Sciatic nerve (tissue), 2 donors: Measurements from ENCODE around the gene PARP1. TPM values are rescaled to one million over a fixed set of nuclear protein-coding genes. Genes with fewer than 3 reads are reported as not detected.

Experiments
- ATAC-seq: fragments of 200-7000 bp; cut with Tn5 transposase; one replicate; pipeline ENCODE4 v1.9.1; 2020; ENCODE audit warnings: mild to moderate bottlenecking, moderate library complexity
- DNase-seq: peaks from one replicate; pipeline ENCODE4 v3.0.0-alpha.2; 2020; ENCODE audit warnings: low spot score
- intact Hi-C: fragments of 100-400 bp; cut with DNase I; formaldehyde crosslinking; loops from one replicate; pipeline ENCODE4 v1.14.2; 2022
- total RNA-seq: library from RNA; stranded (reverse); fragmentation: NEBNext Ultra II Directional; extraction: Animal tissue kit (Norgen Biotek cat#: 25700); gene quantifications from one replicate; pipeline ENCODE4 v1.2.1, GENCODE V29; 2021
- donor health status: DM: no; HTN: no; CAD: no.
- donor health status: DM: no; HTN: no; CAD: no.

The PARP1 gene
- total RNA-seq, 1 donor from 2014 or later: 85.2 TPM

DNA sequence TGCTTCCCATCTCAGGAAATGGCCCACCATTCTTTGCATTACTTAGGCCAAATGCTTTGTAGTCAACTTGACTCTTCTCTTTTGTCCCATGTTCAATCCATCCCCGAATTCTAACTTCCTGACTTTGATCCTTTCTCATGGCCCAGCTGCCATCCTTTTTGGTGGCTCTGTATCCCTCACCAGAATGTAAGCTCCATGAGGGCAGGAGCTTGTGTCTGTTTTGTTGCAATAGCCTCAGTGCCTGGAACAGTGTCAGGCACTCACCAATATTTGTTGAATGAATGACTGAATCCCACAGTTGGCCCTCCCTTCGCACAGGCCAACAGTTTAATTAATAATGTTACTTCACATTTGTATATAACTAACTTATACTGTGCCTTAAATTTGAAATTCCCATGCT is 3.1 kb upstream of the PARP1 start:
- intact Hi-C loops: no loop called here
- ATAC-seq: no peak
- DNase-seq: peak; percentile 9

DNA sequence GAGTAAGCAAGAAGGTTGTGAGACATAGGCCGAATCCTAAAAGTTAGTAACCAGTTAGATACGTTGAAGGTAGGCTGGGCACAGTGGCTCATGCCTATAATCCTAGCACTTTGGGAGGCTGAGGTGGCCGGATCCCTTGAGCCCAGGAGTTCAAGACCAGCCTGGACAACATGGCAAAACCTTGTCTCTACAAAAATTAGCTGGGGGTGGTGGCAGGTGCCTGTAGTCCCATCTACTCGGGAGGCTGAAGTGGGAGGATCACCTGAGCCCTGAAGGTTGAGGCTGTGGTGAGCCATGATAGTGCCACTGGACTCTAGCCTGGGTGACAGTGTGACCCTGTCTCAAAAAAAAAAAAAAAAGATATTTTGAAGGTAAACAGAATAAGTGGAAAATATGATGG is 1.5 kb upstream of the PARP1 start:
- DNase-seq (peak; percentile 33), ATAC-seq (no peak)
- intact Hi-C loops: no loop called here

DNA sequence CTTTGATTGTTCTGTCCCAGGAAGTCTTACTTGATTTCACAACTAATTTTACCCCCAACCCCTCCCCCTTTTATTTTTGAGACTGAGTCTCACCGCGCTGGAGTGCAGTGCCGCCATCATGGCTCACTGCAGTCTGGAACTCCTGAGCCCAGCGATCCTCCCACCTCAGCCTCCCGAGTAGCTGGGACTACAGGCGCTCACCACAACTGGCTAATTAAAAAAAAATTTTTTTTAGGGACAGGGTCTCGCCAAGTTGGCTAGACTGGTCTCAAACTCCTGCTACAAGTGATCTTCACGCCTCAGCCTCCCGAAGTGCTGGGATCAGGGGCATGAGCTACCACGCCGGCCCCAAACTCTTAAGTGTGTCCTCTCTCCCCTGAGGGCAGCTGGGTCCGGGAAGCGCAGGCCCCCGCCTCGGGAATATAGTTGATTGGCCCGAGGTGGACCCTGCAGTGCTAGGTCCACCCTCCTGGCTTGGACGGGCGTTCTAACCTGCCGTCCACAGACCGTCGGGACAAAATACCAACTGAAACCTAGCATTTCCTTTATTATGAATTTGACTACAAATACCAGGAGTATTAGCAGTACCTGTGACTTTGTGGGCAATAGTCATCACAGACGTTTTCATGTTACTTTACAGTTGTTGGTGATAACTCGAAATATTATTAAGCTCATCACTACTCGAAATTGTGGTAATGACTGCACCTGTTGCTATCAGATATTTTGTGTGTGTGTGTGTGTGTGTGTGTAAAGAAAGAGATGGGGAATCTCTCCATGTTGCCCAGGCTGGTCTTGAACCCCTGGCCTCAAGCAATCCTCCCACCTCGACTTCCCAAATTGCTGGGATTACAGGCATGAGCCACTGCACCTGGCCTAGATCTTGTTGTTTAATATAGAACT is 642 bp upstream of the PARP1 start:
- intact Hi-C loops: no loop called here
- peak; percentile 47 for ATAC-seq
- DNase-seq: peak; percentile 64

DNA sequence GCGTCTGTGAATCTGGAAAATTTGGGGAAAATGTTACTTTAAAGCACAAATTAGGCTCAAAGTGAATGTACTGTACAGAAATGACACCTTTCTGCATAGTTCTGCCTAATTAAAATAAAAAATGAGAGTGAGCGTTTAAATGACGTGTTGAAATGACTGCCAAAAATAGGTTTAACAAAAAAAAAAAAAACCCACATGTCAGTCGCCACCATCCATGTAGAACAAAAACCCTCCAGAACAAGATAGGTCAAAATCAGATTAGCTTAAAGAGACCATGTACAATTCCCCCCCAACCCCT is 745 bp downstream of the PARP1 start:
- DNase-seq (no peak), ATAC-seq (no peak)
- intact Hi-C loops: no loop called here

DNA sequence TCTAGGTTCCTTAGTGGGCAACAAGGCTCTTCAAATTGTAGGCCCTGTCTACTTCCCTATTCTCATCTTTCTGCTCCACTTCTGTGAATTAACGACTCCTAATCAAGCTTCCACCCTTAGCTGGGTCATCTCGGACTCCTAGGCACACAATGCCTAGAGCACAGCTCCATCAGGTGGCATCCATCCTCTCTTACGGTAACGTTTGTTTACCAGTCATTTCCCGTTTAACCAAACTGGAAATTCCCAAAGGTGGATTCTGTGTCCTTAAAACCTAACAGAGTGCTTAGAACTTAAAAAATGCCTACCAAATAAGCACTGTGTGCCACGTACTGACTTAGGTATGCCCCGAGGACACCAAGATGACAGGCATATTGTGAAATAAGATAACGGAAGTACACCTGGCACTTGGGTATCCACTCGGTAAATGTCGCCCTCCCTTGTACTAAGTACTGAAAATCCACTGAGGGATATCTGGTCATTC is 1.5 kb downstream of the PARP1 start:
- ATAC-seq (no peak), DNase-seq (peak; percentile 23)
- intact Hi-C loops: no loop called here

DNA sequence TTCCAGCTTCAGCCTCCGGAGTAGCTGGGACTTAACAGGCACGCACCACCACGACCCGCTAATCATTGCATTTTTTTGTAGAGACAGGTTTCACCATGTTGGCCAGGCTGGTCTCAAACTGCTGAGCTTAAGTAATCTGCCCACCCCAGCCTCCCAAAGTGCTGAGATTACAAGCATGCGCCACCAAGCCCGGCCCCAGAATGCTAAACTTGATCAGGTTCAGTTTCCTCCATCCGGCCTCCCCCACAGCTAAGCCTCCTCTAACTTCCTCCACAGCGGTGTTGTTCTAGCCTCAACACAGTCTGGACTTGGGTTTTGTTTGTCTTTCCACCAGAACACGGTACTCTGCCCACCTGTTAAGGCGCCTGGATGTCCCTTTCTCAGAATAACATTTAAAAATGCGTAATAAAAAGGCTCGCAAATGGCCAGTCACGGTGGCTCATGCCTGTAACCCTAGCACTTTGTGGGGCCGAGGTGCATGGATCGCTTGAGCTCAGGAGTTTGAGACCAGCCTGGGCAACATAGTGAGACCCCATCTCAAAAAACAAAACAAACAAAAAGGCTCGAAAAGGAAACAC is 2.4 kb downstream of the PARP1 start:
- peak; percentile 45 for DNase-seq
- intact Hi-C loops: no loop called here

DNA sequence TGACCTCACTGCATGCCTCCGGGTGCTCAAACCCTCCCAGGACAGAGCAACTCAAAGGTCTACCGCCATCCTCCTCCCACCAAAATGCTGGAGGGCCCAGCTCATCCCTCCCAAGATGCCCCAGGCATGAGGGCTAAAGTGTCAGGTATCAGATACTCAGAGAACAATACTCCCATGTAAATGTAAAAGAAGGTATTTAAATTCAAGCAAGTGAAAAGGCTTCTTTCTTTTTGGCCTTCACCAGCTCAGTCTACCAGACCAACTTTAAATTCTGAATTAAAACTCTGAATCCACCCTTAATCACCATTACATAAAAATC is 3.0 kb downstream of the PARP1 start:
- DNase-seq (peak; percentile 31), ATAC-seq (no peak)
- intact Hi-C loops: no loop called here

More for the DNA sequence above, 2.4 kb downstream of the PARP1 start:
- no peak for ATAC-seq

DNA sequence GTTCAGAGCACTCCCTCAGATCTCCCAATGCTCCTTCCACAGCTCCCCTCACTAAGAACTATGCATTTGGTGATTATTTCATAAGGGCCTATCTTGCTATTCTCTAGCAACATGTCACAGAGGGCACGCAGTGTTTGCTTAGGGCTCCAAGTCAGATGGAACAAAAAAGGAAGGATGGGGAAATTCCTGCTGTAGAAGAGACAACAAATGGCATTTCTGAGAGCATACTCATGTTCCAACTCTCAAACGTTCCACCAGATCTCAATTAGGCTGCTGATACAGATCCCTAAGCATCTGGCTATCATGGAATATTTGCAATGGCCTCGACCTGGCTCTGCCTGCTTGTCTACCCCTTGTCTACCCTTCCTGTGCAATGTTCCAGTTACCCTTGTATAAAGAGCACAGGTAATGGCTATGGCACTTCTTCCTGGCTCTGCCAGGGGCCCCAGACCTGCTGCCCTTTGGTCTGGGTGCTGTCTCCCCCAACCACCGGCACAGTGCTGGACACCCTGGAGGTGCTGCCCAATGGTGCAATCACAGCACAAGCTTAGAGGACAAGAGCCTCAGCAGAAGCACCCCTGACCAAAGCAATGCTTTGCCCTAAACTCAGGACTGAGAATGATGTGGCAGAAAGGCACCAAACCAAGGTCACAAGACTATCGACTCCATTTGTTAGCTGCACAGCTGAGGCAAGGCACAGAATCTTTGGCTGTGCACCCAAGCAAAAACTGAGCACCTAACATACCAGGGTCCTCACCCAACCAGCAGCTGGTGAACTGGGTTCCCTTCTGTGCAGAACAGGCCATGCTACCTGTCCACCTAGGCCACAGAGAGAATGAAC is 3.6 kb downstream of the PARP1 start:
- peak; percentile 42 for DNase-seq
- no peak for ATAC-seq
- intact Hi-C loops: no loop called here

DNA sequence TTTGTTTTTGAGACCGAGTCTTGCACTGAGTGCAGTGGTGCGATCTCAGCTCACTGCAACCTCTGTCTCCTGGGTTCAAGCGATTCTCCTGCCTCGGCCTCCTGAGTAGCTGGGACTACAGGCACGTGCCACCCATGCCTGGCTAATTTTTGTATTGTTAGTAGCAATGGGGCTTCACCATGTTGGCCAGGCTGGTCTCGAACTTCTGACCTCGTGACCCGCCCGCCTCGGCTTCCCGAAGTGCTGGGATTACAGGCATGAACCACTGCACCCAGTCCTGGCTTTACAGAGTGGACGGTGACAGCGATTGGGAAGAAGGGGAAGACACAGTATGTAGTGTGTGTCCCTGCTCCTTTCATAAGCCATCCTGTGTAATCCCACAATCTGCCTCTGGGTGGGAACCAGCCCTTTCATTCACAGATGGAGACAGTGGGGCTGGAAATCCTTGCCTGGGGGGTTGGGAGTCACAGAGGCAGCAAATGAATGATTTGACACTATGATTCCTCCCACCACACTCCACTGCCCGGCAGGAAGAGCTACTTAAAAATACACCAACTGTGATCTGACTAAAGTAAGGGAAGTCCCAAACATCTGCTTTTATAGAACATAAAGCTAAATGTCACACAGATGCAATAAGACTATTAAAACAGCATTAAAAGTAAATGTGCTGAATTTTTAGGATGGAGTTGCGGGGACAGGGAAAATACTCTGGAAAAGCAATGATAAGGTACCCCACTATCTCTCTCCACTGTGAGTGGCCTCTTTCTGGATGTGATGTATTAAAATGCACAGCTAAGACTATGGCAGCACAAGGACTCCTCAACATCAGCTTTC is 4.5 kb downstream of the PARP1 start:
- DNase-seq: peak; percentile 47
- no peak for ATAC-seq
- intact Hi-C loops: no loop called here

DNA sequence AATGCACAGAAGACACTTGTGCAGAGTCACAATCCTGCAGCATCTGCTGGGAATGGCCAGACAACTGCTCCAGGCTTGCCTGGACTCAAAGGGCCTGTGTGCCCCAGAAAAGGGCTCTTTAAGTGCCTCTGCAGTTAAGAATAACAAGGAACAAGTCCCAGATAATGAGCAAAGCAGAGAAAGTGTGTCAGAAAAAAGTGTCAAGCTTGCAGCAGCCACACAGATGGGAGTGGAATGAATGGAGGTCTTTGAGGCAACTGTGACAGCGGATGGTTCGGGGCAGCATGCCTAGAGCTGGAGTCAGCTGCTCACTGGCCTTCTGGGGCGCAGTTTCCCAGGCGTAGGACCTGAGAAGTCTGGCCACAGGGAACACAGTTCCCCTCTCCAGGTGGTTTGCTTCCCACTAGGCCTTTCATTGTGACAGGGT is 5.1 kb downstream of the PARP1 start:
- ATAC-seq (peak; percentile 55), DNase-seq (peak; percentile 51)
- intact Hi-C loops: no loop called here

DNA sequence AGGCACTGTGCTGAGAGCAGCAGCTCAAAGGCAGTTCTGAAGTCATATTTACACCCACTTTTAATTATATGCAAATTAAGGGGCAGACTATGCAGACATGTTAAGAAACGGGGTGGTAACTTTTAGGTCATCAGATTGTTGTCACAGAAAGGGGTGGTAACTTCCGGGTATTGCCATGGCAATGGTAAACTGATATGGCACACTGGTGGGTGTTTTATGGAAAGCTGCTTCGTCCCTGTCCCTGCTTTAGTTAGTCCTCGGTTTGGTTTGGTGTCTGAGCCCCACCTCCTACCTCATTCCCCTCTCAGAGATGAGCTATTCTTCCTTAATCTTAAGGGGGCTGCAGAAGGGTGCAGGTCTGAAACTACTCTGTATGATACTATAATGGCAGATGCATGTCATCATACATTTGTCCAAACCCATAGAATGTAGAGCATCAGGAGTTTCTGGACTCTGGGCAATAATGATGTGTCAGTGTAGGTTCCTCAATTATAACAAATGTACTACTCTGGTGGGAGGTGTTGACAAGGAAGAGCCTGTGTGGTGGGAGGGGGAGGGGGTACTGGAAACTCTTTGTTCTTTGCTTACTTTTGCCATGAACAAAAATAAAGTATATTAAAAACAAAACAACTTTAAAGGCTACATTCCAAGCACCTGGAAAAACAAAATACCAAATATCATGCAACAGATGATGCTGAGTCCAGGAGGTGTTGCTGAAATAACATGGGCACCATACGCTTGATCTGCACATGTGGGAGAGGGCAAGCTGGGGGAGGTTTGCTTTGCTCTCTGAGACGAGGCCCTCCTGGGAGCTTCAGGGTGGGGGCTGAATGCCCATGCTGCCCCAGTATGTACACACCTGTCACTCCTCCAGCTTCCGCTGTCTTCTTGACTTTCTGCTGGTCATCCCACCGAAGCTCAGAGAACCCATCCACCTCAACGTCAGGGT is 6.3 kb downstream of the PARP1 start:
- no peak for ATAC-seq
- intact Hi-C loops: no loop called here

DNA sequence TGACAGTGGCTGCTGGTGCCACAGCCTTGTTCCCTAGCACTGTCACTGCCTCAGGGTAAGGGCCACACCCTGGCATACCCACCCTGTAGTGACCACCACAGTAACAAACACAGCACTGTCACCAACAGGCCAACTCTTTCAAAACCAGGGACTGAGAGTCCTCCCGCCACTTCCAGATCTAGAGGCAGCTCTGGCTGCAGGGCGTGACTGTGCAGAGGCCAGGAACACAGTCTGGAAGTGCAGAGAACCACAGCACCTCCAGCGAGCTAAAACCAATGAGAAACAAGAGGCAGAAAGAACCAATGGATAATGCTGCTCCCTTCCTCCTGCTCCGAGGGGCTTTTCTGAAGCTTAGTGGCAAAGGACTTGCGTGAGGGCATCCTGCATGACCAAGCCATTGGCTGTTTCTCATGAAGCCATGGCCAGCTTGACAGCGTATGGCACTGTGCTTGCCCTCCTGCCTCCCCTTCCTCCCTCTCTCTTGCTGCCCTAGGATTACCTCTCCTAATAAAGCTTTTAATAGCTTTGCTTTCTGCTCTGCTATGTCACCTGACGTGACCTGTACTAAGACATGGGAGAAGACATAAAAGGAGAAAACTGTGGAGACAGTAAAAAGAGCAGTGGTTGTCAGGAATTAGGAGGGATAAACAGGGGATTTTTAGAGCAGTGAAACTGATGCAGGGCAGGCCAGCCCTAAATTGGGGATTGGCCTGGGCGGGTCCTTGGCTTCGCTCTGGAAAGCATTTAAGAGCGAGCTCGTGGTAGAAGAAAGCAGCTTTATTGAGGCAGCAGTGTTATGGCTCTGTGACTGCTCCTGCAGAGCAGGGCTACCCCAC is 7.2 kb downstream of the PARP1 start:
- DNase-seq (peak; percentile 13), ATAC-seq (no peak)
- intact Hi-C loops: no loop called here

More for the DNA sequence above, 6.3 kb downstream of the PARP1 start:
- DNase-seq: no peak

DNA sequence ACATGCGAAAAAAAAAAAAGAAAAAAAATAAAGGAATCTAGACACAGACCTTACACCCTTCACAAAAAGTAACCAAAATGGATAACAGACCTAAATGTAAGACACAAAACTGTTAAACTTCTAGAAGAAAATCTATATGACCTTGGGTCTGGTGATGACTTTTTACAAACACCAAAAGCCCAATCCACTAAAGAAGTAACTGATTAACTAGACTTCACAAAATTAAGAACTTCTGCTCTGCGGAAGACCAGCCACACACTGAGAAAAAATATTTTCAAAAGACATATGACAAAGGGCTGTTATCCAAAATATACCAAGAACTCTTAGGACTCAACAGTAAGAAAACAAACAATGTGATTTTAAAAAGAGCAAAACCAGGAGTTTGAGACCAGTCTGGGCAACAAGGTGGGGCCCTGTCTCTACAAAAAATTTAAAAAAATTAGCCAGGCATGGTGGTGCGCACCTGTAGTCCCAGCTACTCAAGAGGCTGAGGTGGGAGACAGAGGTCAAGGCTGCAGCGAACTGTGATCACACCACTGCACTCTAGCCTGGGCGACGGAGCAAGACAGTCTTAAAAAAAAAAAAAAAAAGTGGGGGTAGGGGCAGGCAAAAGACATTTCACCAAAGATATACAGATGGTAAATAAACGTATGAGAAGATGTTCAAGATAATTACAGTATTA is 9.8 kb downstream of the PARP1 start:
- intact Hi-C loops: no loop called here
- peak; percentile 17 for DNase-seq
- ATAC-seq: no peak

DNA sequence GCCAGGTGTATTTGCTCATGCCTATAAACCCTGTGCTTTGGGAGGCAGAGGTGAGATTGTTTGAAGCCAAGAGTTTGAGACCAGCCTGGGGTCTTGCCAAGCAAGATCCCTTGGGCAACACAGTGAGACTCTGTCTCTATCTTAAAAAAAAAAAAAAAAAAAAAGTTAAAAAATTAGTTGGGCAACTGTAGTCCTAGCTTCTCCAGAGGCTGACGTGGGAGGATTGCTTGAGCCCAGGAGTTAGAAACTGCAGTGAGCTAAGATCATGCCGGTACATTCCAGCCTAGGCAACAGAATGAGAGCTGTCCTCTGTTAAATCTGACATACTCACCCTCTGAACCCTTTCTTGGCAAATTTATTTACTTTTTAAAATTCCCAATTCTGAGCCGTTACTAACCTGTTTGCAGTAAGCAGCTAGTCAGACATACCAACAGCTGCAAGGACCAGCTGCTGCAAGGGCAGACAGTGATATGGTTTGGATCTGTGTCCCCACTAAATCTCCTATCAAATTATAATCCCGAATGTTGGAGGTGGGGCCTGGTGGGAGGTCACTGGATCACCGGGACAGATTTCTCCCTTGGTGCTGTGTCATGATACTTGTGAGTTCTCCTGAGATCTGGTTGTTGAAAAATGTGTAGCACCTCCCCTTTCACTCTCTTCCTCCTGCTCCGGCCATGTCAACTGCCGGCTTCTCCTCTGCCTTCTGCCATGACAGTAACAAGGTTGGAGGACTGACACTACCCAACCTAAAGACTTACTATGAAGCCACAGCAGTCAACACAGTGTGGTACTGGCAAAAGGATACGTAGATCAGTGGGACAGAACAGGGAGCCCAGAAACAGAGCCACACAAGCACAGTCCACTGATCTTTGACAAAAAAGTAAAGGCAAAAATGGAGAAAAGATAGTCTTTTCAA is 10.6 kb downstream of the PARP1 start:
- ATAC-seq (peak; percentile 56), DNase-seq (no peak)
- intact Hi-C loops: no loop called here

DNA sequence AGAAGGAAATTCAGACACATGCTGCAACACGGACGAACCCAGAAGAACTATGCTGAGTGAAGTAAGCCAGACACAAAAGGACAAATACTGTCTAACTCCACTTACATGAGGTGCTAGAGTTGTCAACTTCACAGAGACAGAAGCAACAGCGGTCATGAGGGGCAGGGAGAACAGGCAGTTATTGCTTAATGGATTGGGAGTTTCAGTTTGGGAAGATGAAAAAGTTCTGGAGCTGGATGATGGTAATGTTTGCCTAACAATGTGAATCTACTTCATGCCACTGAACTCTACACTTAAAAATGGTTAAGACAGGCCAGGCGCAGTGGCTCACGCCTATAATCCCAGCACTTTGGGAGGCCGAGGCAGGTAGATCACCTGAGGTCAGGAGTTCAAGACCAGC is 12.1 kb downstream of the PARP1 start:
- ATAC-seq: no peak
- intact Hi-C loops: no loop called here
- DNase-seq: no peak

DNA sequence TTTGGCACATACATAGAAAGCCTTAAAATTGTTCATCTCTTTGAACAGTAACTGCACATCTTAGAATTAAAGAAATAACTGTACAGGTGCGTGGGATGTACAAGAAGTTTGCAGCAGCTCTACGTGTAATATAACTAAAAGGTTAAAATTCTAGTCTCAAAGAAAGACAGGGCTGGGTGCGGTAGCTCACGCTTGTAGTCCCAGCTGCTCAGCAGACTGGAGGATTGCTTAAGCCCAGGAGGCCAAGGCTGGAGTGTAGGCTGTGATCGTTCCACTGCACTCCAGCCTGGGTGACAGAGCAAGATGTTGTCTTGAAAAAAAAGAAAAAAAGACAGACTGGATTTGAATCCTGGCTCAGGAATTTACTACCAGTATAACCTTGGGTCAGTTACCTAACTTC is 13.4 kb downstream of the PARP1 start:
- intact Hi-C loops: no loop called here
- DNase-seq (no peak), ATAC-seq (no peak)
